Progenitor cell of endocrine pancreas (in vitro differentiated cells): ENCODE measurements around the gene DHX8. TPM values are rescaled to one million over a fixed set of nuclear protein-coding genes. Genes with fewer than 3 reads are reported as not detected.

ENCODE experiments used
- DNase-seq: peaks from one replicate; pipeline ENCODE4 v3.0.0; 2021; ENCODE audit warnings: low spot score; ENCODE audit not compliant: unreplicated experiment
- H3K27ac Mint-ChIP-seq: 2 replicates; pipeline ENCODE4 v1.8.0; 2021; ENCODE audit warnings: mild to moderate bottlenecking, moderate library complexity, mixed read lengths
- H3K27me3 Mint-ChIP-seq: 2 replicates; pipeline ENCODE4 v1.8.0; 2021; ENCODE audit warnings: mixed read lengths
- H3K36me3 Mint-ChIP-seq: 2 replicates; pipeline ENCODE4 v1.8.0; 2022; ENCODE audit warnings: mixed read lengths; ENCODE audit not compliant: insufficient read depth
- H3K4me1 Mint-ChIP-seq: 2 replicates; pipeline ENCODE4 v1.8.0; 2021; ENCODE audit warnings: low read depth, mixed read lengths
- H3K4me3 Mint-ChIP-seq: 2 replicates; pipeline ENCODE4 v1.8.0; 2021; ENCODE audit warnings: low read depth, mild to moderate bottlenecking, moderate library complexity, mixed read lengths
- H3K9me3 Mint-ChIP-seq: 2 replicates; pipeline ENCODE4 v1.8.0; 2021; ENCODE audit warnings: low read depth, mixed read lengths
- total RNA-seq: library from RNA; stranded (reverse); gene quantifications from 2 replicates; pipeline ENCODE4 v1.2.1, GENCODE V29; 2021
- TF ChIP-seq, protein P1 (sequence below): fragments of 200-600 bp; sonication (generic); IDR thresholded peaks from one replicate; pipeline ENCODE4 v1.5.0; 2021; ENCODE audit warnings: antibody characterized with exemption, mild to moderate bottlenecking; ENCODE audit not compliant: unreplicated experiment

Gene DHX8
- total RNA-seq, 1 donor from 2014 or later: 55.2 TPM

GRCh38 chr17:43546319-43547188 lies 62.8 kb downstream of the DHX8 start, which contains the start of gene ETV4:
TSS of gene ETV4 (minus strand) at chr17:43546340. CDS start at chr17:43545617, 723 bp downstream.
- peaks cover 39% of the 10 kb centered on the region for H3K4me1 Mint-ChIP-seq
- H3K9me3 Mint-ChIP-seq: no peaks in the 10 kb centered on the region
- H3K4me3 Mint-ChIP-seq: peak within 1 kb of the TSS; percentile 84
- peak; percentile 87 for DNase-seq
- H3K27me3 Mint-ChIP-seq: peaks cover 24% of the 10 kb centered on the region
- no peaks in the 10 kb centered on the region for H3K36me3 Mint-ChIP-seq
- TF ChIP-seq, protein P1, sequence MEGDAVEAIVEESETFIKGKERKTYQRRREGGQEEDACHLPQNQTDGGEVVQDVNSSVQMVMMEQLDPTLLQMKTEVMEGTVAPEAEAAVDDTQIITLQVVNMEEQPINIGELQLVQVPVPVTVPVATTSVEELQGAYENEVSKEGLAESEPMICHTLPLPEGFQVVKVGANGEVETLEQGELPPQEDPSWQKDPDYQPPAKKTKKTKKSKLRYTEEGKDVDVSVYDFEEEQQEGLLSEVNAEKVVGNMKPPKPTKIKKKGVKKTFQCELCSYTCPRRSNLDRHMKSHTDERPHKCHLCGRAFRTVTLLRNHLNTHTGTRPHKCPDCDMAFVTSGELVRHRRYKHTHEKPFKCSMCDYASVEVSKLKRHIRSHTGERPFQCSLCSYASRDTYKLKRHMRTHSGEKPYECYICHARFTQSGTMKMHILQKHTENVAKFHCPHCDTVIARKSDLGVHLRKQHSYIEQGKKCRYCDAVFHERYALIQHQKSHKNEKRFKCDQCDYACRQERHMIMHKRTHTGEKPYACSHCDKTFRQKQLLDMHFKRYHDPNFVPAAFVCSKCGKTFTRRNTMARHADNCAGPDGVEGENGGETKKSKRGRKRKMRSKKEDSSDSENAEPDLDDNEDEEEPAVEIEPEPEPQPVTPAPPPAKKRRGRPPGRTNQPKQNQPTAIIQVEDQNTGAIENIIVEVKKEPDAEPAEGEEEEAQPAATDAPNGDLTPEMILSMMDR: no peak
- peak within 1 kb of the TSS; percentile 95 for H3K27ac Mint-ChIP-seq

DNA sequence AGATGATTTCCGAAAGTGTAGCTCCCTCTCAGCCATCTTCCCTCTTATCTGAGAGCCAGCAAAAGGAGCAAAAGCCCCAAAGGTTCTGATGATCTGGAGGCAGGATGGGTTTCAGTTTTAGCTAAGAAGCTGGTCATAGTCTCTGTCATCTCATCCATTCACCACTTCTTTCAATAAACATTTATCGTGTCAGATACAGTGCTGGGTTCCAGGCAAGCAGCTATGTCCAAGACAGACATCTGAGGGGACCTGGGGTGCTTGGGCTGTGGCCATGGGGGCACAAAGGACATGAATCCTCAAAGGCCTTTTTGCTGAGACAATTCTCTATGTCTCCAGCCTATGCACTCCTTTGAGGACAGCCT lies 63.4 kb downstream of the DHX8 start:
- Mint-ChIP-seq H3K9me3 (no peaks in the 10 kb centered on the region), H3K27me3 (peaks cover 24% of the 10 kb centered on the region), H3K36me3 (no peaks in the 10 kb centered on the region), H3K4me3 (peak overlapping the region; percentile 84), H3K27ac (no peak overlapping the region), H3K4me1 (peaks cover 41% of the 10 kb centered on the region)
- DNase-seq: no peak
- TF ChIP-seq, protein P1: no peak

DNA sequence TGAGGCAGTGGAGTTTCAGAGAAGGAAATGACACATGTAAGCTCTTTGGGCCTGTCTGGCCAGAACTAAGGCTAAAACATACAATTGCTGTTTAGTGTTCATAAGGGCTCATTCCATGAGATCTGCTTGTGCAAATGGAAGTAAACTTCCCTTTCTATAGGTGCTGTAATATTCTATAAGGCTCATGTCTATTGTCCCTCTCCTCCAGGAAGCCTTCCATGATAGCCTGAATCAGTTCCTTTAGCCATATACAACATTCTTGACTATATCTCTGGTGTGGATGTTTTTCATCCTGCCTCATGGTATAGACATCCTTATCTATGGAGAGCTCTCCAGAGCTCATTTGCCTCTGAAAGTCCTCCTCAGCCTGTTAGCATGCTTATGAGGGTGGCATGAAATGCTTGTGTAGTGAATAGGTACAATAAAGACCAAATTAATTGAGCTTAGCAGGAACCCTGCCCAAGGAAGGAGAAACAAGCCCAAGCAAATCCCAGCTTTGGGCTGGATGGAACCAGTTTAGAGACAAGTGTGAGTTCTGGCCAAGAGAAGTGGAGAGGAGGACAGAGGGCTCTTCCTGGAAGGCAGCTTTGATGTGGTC lies 64.0 kb downstream of the DHX8 start:
- peaks cover 24% of the 10 kb centered on the region for H3K27me3 Mint-ChIP-seq
- peaks cover 40% of the 10 kb centered on the region for H3K4me1 Mint-ChIP-seq
- no peaks in the 10 kb centered on the region for H3K9me3 Mint-ChIP-seq
- TF ChIP-seq, protein P1: no peak
- no peak for DNase-seq
- no peaks in the 10 kb centered on the region for H3K36me3 Mint-ChIP-seq
- no peak overlapping the region for H3K4me3 Mint-ChIP-seq
- no peak overlapping the region for H3K27ac Mint-ChIP-seq

- H3K4me3 Mint-ChIP-seq: no peak overlapping the region
- H3K27me3 Mint-ChIP-seq: peaks cover 24% of the 10 kb centered on the region
- H3K27ac Mint-ChIP-seq: peak overlapping the region; percentile 47
- TF ChIP-seq, protein P1: no peak
- H3K36me3 Mint-ChIP-seq: no peaks in the 10 kb centered on the region
- no peak for DNase-seq
- peaks cover 40% of the 10 kb centered on the region for H3K4me1 Mint-ChIP-seq
- H3K9me3 Mint-ChIP-seq: no peaks in the 10 kb centered on the region
These were observed 65.1 kb downstream of the DHX8 start for GRCh38 chr17:43548689-43549379.

DNA sequence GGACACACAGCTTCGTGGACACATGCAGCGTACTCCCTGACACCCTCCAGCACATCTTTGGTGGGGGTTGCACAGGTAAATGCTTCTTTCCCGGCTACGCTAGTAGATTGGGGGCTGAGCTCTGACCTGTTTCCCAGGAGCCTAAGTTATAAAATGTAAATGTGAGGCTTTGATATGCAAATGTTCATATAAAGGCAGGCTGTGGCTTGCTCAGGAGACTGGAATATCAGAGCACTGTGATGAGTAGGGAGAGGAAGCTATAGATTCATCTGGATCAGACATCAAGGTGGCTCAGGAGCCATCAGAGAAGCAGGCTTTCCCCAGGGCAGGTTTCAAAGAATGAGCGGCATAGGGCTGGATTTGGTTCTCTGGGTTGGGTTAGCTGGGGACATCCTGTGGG lies 65.7 kb downstream of the DHX8 start:
- DNase-seq: no peak
- Mint-ChIP-seq H3K4me3 (no peak overlapping the region), H3K27ac (no peak overlapping the region), H3K9me3 (no peaks in the 10 kb centered on the region), H3K4me1 (peaks cover 39% of the 10 kb centered on the region), H3K36me3 (no peaks in the 10 kb centered on the region), H3K27me3 (peaks cover 24% of the 10 kb centered on the region)
- TF ChIP-seq, protein P1: no peak
